Measurements from ENCODE around the gene TMEM266. TPM values are rescaled to one million over a fixed set of nuclear protein-coding genes. Genes with fewer than 3 reads are reported as not detected.

TMEM266 gene
- total and polyA plus RNA-seq, 2 experiments from 2014 or later = 0.42 to 5.0 TPM

- DNase-seq (ENCODE audit: low spot score) (no peak), ATAC-seq (no peak)
- Histone ChIP-seq H2AFZ (no peak overlapping the region), H3K27me3 (ENCODE audit: insufficient read depth) (no peaks in the 10 kb centered on the region), H3K9me2 (ENCODE audit: insufficient read depth) (no peaks in the 10 kb centered on the region), H3K4me2 (no peak overlapping the region), H3K79me2 (replicated peaks; ENCODE audit: insufficient read depth) (no peaks in the 10 kb centered on the region), H3K4me3 (no peak overlapping the region), H3K4me1 (ENCODE audit: insufficient read depth) (no peaks in the 10 kb centered on the region), H4K20me1 (replicated peaks; ENCODE audit: insufficient read depth) (no peaks in the 10 kb centered on the region), H3K27ac (ENCODE audit: low read depth) (no peak overlapping the region), H3F3A (replicated peaks; ENCODE audit: low read depth) (no peaks in the 10 kb centered on the region), H3K36me3 (ENCODE audit: insufficient read depth) (no peaks in the 10 kb centered on the region)
- H3K27ac Mint-ChIP-seq = no peak overlapping the region
- no peaks in the 10 kb centered on the region; the same call in 1 of the 3 replicates for H3K9me3 Mint-ChIP-seq
- peaks cover 15% of the 10 kb centered on the region for H3K4me1 Mint-ChIP-seq
- H3K27me3 Mint-ChIP-seq (ENCODE audit: insufficient read depth, low read depth, poor library complexity) = peaks cover 6% of the 10 kb centered on the region
- no peak for TF ChIP-seq REST (IDR thresholded peaks at IDR 0.05; ENCODE audit: unreplicated experiment)
- TF ChIP-seq STAT1 (IDR thresholded peaks at IDR 0.05; ENCODE audit: unreplicated experiment) = no peak
- no peak for TF ChIP-seq EZH2phosphoT487 (IDR thresholded peaks at IDR 0.05; ENCODE audit: unreplicated experiment)
- no peak overlapping the region for H3K4me3 Mint-ChIP-seq
- H3K36me3 Mint-ChIP-seq (ENCODE audit: low read depth) = no peaks in the 10 kb centered on the region
Observed at GRCh38 chr15:76100361-76100760, 40.6 kb downstream of the TMEM266 start.

GRCh38 chr15:76101655-76102054 is 41.9 kb downstream of the TMEM266 start:
- Histone ChIP-seq H3K4me2 (no peak overlapping the region), H3K4me3 (no peak overlapping the region), H2AFZ (no peak overlapping the region), H3K9me2 (ENCODE audit: insufficient read depth) (no peaks in the 10 kb centered on the region), H3K79me2 (replicated peaks; ENCODE audit: insufficient read depth) (no peaks in the 10 kb centered on the region), H3K36me3 (ENCODE audit: insufficient read depth) (no peaks in the 10 kb centered on the region), H4K20me1 (replicated peaks; ENCODE audit: insufficient read depth) (no peaks in the 10 kb centered on the region), H3K27ac (ENCODE audit: low read depth) (no peak overlapping the region), H3F3A (replicated peaks; ENCODE audit: low read depth) (no peaks in the 10 kb centered on the region), H3K4me1 (ENCODE audit: insufficient read depth) (no peaks in the 10 kb centered on the region), H3K27me3 (ENCODE audit: insufficient read depth) (no peaks in the 10 kb centered on the region)
- no peaks in the 10 kb centered on the region; the same call in 1 of the 3 replicates for H3K9me3 Mint-ChIP-seq
- no peaks in the 10 kb centered on the region for H3K36me3 Mint-ChIP-seq (ENCODE audit: low read depth)
- no peak for DNase-seq (ENCODE audit: low spot score)
- H3K27me3 Mint-ChIP-seq (ENCODE audit: insufficient read depth, low read depth, poor library complexity) = peaks cover 6% of the 10 kb centered on the region
- no peak overlapping the region for H3K27ac Mint-ChIP-seq
- H3K4me3 Mint-ChIP-seq = no peak overlapping the region
- H3K4me1 Mint-ChIP-seq = peaks cover 15% of the 10 kb centered on the region
- no peak for ATAC-seq
- TF ChIP-seq REST (IDR thresholded peaks at IDR 0.05; ENCODE audit: unreplicated experiment) (no peak), STAT1 (IDR thresholded peaks at IDR 0.05; ENCODE audit: unreplicated experiment) (no peak), ETS1 (IDR thresholded peaks at IDR 0.05) (no peak), ZNF462 (CRISPR knock-in tag; IDR thresholded peaks at IDR 0.05) (no peak), ZNF114 (CRISPR knock-in tag; IDR thresholded peaks at IDR 0.05) (no peak), CREB1 (CRISPR knock-in tag; IDR thresholded peaks at IDR 0.05; ENCODE audit: low read depth) (no peak)

Measured in GM23338 (cell line).